Neutrophil (primary cell): ENCODE measurements around the gene MYH16.

Experiments
- H3K27ac ChIP-seq: fragments of 200-600 bp; sonication (generic); 2 replicates; pipeline ENCODE4 v1.5.1; 2016; ENCODE audit warnings: mild to moderate bottlenecking, moderate library complexity
- H3K27me3 ChIP-seq: fragments of 200-600 bp; sonication (generic); 2 replicates; pipeline ENCODE4 v1.6.0; 2016; ENCODE audit warnings: mild to moderate bottlenecking
- H3K36me3 ChIP-seq: fragments of 200-600 bp; sonication (generic); 2 replicates; pipeline ENCODE4 v1.5.1; 2017
- H3K4me1 ChIP-seq, 2 experiments: fragments of 200-600 bp in 1 of 2; sonication (generic) in 1 of 2; 1 replicate in 1 of 2; 2 replicates in 1 of 2; pipeline versions ENCODE4 v1.5.1 to v1.6.1; 2013 to 2016; ENCODE audit warnings: low read depth in 1 of 2, low read length in 1 of 2, mild to moderate bottlenecking in 1 of 2, moderate library complexity in 1 of 2; ENCODE audit not compliant: control insufficient read depth in 1 of 2, insufficient read depth in 1 of 2
- H3K4me3 ChIP-seq, 2 experiments: fragments of 200-600 bp in 1 of 2; sonication (generic) in 1 of 2; 1 replicate in 1 of 2; 2 replicates in 1 of 2; pipeline ENCODE4 v1.5.1; 2013 to 2016; ENCODE audit warnings: low read depth in 1 of 2, low read length in 1 of 2, mild to moderate bottlenecking in 1 of 2, moderate library complexity in 1 of 2
- H3K9me3 ChIP-seq: fragments of 200-600 bp; sonication (generic); 2 replicates; pipeline ENCODE4 v1.5.1; 2016
- TF ChIP-seq, protein P1 (sequence below): fragments of 200-600 bp; sonication (generic); IDR thresholded peaks from 2 replicates; pipeline ENCODE4 v1.5.1; 2016; ENCODE audit warnings: antibody characterized with exemption

MYH16 gene

GRCh38 chr7:99261646-99262045 is 11.0 kb upstream of the MYH16 start:
- no peaks in the 10 kb centered on the region for H3K4me1 ChIP-seq
- TF ChIP-seq, protein P1, sequence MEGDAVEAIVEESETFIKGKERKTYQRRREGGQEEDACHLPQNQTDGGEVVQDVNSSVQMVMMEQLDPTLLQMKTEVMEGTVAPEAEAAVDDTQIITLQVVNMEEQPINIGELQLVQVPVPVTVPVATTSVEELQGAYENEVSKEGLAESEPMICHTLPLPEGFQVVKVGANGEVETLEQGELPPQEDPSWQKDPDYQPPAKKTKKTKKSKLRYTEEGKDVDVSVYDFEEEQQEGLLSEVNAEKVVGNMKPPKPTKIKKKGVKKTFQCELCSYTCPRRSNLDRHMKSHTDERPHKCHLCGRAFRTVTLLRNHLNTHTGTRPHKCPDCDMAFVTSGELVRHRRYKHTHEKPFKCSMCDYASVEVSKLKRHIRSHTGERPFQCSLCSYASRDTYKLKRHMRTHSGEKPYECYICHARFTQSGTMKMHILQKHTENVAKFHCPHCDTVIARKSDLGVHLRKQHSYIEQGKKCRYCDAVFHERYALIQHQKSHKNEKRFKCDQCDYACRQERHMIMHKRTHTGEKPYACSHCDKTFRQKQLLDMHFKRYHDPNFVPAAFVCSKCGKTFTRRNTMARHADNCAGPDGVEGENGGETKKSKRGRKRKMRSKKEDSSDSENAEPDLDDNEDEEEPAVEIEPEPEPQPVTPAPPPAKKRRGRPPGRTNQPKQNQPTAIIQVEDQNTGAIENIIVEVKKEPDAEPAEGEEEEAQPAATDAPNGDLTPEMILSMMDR: no peak
- no peaks in the 10 kb centered on the region for H3K36me3 ChIP-seq
- H3K4me3 ChIP-seq: no peak overlapping the region
- H3K27ac ChIP-seq: no peak overlapping the region
- H3K9me3 ChIP-seq: no peaks in the 10 kb centered on the region
- H3K27me3 ChIP-seq: peaks cover 6% of the 10 kb centered on the region

- no peaks in the 10 kb centered on the region for H3K9me3 ChIP-seq
- no peak overlapping the region for H3K4me3 ChIP-seq
- peaks cover 6% of the 10 kb centered on the region for H3K27me3 ChIP-seq
- no peaks in the 10 kb centered on the region for H3K4me1 ChIP-seq
- TF ChIP-seq, protein P1: no peak
- H3K36me3 ChIP-seq: no peaks in the 10 kb centered on the region
- no peak overlapping the region for H3K27ac ChIP-seq
Measured at GRCh38 chr7:99265848-99266480, 6.7 kb upstream of the MYH16 start.

DNA sequence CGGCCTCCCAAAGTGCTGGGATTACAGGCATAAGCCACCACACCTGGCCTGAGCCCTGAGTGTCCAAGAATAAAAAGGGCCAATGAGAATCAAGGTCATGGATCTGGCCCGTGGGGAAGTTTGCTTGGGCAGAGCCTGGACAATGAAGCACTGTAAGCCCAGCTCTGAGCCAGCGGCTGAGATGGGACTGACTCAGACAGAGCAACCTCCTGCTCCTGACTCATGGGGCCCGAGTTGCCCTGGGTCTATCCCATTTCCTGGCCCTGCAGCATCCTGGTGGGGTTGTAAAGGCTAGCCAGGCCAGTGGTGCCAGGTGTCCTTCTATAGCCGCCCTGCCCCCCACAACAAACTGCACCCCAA is 5.2 kb upstream of the MYH16 start:
- no peak overlapping the region for H3K4me3 ChIP-seq
- H3K9me3 ChIP-seq: no peaks in the 10 kb centered on the region
- H3K27ac ChIP-seq: no peak overlapping the region
- H3K4me1 ChIP-seq: no peaks in the 10 kb centered on the region
- TF ChIP-seq, protein P1: no peak
- H3K36me3 ChIP-seq: no peaks in the 10 kb centered on the region
- peaks cover 6% of the 10 kb centered on the region for H3K27me3 ChIP-seq

GRCh38 chr7:99267841-99268576 is 4.6 kb upstream of the MYH16 start:
- no peaks in the 10 kb centered on the region for H3K36me3 ChIP-seq
- no peak overlapping the region for H3K4me3 ChIP-seq
- H3K27ac ChIP-seq: no peak overlapping the region
- no peaks in the 10 kb centered on the region for H3K4me1 ChIP-seq
- H3K9me3 ChIP-seq: no peaks in the 10 kb centered on the region
- peaks cover 6% of the 10 kb centered on the region for H3K27me3 ChIP-seq
- TF ChIP-seq, protein P1: no peak

GRCh38 chr7:99268577-99268908 is 4.1 kb upstream of the MYH16 start:
- no peaks in the 10 kb centered on the region for H3K4me1 ChIP-seq
- no peaks in the 10 kb centered on the region for H3K9me3 ChIP-seq
- peaks cover 11% of the 10 kb centered on the region for H3K27me3 ChIP-seq
- H3K4me3 ChIP-seq: no peak overlapping the region
- no peaks in the 10 kb centered on the region for H3K36me3 ChIP-seq
- TF ChIP-seq, protein P1: no peak
- no peak overlapping the region for H3K27ac ChIP-seq
